Panc1 (cell line): ENCODE data around the gene KCNQ1. TPM values are rescaled to one million over a fixed set of nuclear protein-coding genes. Genes with fewer than 3 reads are reported as not detected.
A peak's percentile ranks its signal among the peaks of the same experiment; 100 is the strongest.

Experiments
- ATAC-seq: fragments of 200-7000 bp; cut with Tn5 transposase; 2 replicates; pipeline ENCODE4 v1.9.1; 2020; ENCODE audit warnings: mild to moderate bottlenecking, moderate library complexity
- BruUV-seq: library from RNA; stranded (reverse); fragments of 400-500 nt; replicated peaks from 2 replicates; lab custom pipeline; 2021; lab: Mats Ljungman, UMichigan
- CTCF ChIA-PET: fragments of 300-600 bp; sonication (Branson Sonifier 250); formaldehyde crosslinking; loops from one replicate; lab custom pipeline; 2022; ENCODE audit warnings: antibody characterized with exemption; lab: Charles Lee
- POLR2A ChIA-PET: fragments of 300-600 bp; sonication (Branson Sonifier 250); formaldehyde crosslinking; loops from one replicate; lab custom pipeline; 2022; ENCODE audit warnings: antibody characterized with exemption; lab: Charles Lee
- DNase-seq: peaks from one replicate; pipeline ENCODE4 v3.0.0-alpha.2; 2010; ENCODE audit warnings: low read depth, low spot score
- H3K27ac ChIP-seq: 2 replicates; pipeline ENCODE4 v1.5.1; 2011; ENCODE audit warnings: mild to moderate bottlenecking, low read length, inconsistent platforms
- H3K27me3 ChIP-seq: fragments of 200-500 bp; sonication (Bioruptor generic); 2 replicates; pipeline ENCODE4 v1.6.0; 2014; ENCODE audit warnings: low read length, inconsistent platforms; ENCODE audit not compliant: control insufficient read depth, insufficient read depth
- H3K36me3 ChIP-seq: fragments of 200-500 bp; sonication (Bioruptor generic); 2 replicates; pipeline ENCODE4 v1.5.1; 2014; ENCODE audit warnings: inconsistent platforms, mild to moderate bottlenecking, low read length, moderate library complexity; ENCODE audit not compliant: control insufficient read depth, insufficient read depth
- H3K4me1 ChIP-seq: 2 replicates; pipeline ENCODE4 v1.5.1; 2011; ENCODE audit warnings: inconsistent platforms, mild to moderate bottlenecking, low read length, moderate library complexity; ENCODE audit not compliant: control insufficient read depth, insufficient read depth
- H3K4me3 ChIP-seq, 2 experiments: 2 replicates each; pipeline ENCODE4 v1.5.1; 2011 to 2012; ENCODE audit warnings: low read depth in 2 of 2, low read length in 2 of 2, mild to moderate bottlenecking in 2 of 2, inconsistent platforms in 1 of 2, moderate library complexity in 1 of 2
- H3K9me3 ChIP-seq: fragments of 200-500 bp; sonication (Bioruptor generic); 2 replicates; pipeline ENCODE4 v1.5.1; 2014; ENCODE audit warnings: low read depth, mild to moderate bottlenecking, inconsistent platforms, low read length, moderate library complexity; ENCODE audit not compliant: control insufficient read depth, insufficient read depth
- POLR2AphosphoS5 ChIP-seq: IDR thresholded peaks from 2 replicates; pipeline ENCODE4 v1.6.1; 2012; ENCODE audit warnings: mild to moderate bottlenecking, low read depth, low read length, moderate library complexity
- SIN3A ChIP-seq: IDR thresholded peaks from 2 replicates; pipeline ENCODE4 v1.6.1; 2012; ENCODE audit warnings: low read depth, mild to moderate bottlenecking, low read length, moderate library complexity, borderline replicate concordance; ENCODE audit not compliant: insufficient read depth
- TCF7L2 ChIP-seq: IDR thresholded peaks from 2 replicates; pipeline ENCODE4 v1.6.1; 2011; ENCODE audit warnings: mild to moderate bottlenecking, low read depth, low read length, inconsistent platforms
- in situ Hi-C: cut with HindIII; loops from 2 replicates; pipeline ENCODE4 v1.10.0; 2016; ENCODE audit warnings: low sequenced_read_pairs, low pct_unique_long_range_greater_than_20kb
- intact Hi-C: fragments of 100-400 bp; cut with micrococcal nuclease; formaldehyde crosslinking; loops from one replicate; pipeline ENCODE4 v1.10.0; 2022; ENCODE audit not compliant: unreplicated experiment
- total RNA-seq: library from RNA; stranded (reverse); gene quantifications from one replicate; pipeline ENCODE4 v1.2.1, GENCODE V29; 2021; ENCODE audit not compliant: unreplicated experiment
- TF ChIP-seq, protein P1 (sequence below), 2 experiments: IDR thresholded peaks; 2 replicates each; pipeline ENCODE4 v1.6.1; 2011 to 2012; ENCODE audit warnings: low read depth in 2 of 2, control low read depth in 1 of 2, low read length in 1 of 2, mild to moderate bottlenecking in 1 of 2, moderate library complexity in 1 of 2; ENCODE audit not compliant: insufficient read depth in 1 of 2
- TF ChIP-seq, protein P2 (sequence below): fragments of 450-650 bp; IDR thresholded peaks from 2 replicates; pipeline ENCODE4 v1.5.1; 2017; ENCODE audit warnings: mild to moderate bottlenecking

Gene KCNQ1
- total RNA-seq, 1 experiment from 2014 or later = 1.0 TPM

DNA sequence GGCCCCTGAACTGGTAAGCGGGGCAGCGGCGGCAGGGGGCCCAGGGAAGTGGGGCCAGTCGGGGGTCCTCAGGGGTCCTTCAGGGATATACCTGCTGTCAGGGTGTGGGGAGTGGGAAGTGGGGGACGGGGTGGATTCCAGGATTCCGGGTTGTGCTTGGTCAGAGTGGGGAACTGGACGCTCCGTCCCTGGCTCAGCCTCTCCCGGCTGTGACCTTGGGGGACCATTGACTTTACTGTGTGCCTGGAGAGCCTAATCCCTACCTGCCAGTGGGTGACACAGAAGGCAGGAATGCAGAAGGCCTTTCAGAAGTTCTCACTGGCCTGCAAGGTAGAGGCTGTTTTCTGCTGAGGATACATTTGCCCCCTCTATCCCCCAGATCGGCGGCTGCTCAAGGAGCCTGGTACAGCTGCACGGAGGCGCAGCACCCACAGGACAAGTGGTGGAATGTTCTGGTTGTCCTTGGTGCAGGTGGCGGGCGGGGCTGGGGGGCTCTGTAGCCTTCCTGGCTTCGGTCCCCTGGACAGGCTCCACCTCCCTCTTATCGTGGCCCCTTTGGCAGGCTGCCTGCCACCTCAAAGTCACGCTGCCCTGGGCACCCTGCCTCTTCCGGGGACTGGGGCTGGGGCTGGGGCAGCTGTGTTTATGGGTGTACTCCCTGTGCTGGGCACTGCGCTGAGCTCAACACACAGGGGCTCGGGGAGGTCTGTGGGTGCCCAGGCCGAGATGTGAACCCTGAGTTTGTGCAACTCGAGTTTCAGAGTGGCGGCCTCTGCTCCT is 18.4 kb downstream of the KCNQ1 start:
- no peak for TF ChIP-seq POLR2AphosphoS5
- TF ChIP-seq, protein P1, sequence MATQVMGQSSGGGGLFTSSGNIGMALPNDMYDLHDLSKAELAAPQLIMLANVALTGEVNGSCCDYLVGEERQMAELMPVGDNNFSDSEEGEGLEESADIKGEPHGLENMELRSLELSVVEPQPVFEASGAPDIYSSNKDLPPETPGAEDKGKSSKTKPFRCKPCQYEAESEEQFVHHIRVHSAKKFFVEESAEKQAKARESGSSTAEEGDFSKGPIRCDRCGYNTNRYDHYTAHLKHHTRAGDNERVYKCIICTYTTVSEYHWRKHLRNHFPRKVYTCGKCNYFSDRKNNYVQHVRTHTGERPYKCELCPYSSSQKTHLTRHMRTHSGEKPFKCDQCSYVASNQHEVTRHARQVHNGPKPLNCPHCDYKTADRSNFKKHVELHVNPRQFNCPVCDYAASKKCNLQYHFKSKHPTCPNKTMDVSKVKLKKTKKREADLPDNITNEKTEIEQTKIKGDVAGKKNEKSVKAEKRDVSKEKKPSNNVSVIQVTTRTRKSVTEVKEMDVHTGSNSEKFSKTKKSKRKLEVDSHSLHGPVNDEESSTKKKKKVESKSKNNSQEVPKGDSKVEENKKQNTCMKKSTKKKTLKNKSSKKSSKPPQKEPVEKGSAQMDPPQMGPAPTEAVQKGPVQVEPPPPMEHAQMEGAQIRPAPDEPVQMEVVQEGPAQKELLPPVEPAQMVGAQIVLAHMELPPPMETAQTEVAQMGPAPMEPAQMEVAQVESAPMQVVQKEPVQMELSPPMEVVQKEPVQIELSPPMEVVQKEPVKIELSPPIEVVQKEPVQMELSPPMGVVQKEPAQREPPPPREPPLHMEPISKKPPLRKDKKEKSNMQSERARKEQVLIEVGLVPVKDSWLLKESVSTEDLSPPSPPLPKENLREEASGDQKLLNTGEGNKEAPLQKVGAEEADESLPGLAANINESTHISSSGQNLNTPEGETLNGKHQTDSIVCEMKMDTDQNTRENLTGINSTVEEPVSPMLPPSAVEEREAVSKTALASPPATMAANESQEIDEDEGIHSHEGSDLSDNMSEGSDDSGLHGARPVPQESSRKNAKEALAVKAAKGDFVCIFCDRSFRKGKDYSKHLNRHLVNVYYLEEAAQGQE (IDR thresholded peaks at IDR 0.05; ENCODE audit: insufficient read depth in 1 of 2, low read depth in 2 of 2, low read length in 1 of 2) = no peak
- no peak for TF ChIP-seq SIN3A
- TF ChIP-seq TCF7L2 = no peak
- TF ChIP-seq, protein P2, sequence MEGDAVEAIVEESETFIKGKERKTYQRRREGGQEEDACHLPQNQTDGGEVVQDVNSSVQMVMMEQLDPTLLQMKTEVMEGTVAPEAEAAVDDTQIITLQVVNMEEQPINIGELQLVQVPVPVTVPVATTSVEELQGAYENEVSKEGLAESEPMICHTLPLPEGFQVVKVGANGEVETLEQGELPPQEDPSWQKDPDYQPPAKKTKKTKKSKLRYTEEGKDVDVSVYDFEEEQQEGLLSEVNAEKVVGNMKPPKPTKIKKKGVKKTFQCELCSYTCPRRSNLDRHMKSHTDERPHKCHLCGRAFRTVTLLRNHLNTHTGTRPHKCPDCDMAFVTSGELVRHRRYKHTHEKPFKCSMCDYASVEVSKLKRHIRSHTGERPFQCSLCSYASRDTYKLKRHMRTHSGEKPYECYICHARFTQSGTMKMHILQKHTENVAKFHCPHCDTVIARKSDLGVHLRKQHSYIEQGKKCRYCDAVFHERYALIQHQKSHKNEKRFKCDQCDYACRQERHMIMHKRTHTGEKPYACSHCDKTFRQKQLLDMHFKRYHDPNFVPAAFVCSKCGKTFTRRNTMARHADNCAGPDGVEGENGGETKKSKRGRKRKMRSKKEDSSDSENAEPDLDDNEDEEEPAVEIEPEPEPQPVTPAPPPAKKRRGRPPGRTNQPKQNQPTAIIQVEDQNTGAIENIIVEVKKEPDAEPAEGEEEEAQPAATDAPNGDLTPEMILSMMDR = no peak
- CTCF ChIA-PET = no interaction called here

DNA sequence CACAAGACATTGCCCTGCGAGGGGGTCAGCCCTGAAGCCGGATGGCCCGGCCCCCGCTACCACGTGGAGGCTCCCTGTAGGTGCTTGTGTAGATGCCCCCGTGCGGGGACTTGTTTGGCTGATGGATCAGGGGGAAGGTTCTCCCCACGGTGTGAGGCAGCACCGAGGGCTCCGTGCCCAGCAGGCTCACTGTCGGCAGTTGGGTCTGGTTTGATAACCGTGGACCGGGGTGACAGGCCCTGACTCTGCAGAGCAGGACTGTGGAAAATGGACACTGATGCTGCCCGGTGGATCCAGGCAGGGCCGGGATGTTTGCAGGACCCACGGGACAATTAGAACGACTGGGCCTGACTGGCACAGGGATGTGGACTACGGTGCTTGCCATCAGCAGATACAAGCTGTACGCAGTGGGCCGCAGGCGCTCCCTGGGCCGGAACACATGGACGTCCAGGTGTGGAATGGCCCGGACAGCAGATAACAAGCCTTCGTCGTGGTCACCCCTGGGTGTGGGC is 19.0 kb downstream of the KCNQ1 start:
- H3K36me3 ChIP-seq = no peaks in the 10 kb centered on the region
- no peak for TF ChIP-seq SIN3A
- TF ChIP-seq, protein P2 = no peak
- no peak for TF ChIP-seq POLR2AphosphoS5
- TF ChIP-seq, protein P1 (IDR thresholded peaks at IDR 0.05; ENCODE audit: insufficient read depth in 1 of 2, low read depth in 2 of 2, low read length in 1 of 2) = no peak
- TF ChIP-seq TCF7L2 = no peak
- H3K4me3 ChIP-seq = no peak overlapping the region
- no peaks in the 10 kb centered on the region for H3K4me1 ChIP-seq
- peaks cover under 1% of the 10 kb centered on the region; the same call in 1 of the 2 replicates for H3K27me3 ChIP-seq
- DNase-seq = no peak
- POLR2A ChIA-PET = no interaction called here
- BruUV-seq = no TSS peak
- in situ Hi-C loops (no loop called here), intact Hi-C loops (no loop called here)
- no peak overlapping the region for H3K27ac ChIP-seq
- CTCF ChIA-PET = no interaction called here
- no peaks in the 10 kb centered on the region for H3K9me3 ChIP-seq
- no peak for ATAC-seq

More for the DNA sequence above, 18.4 kb downstream of the KCNQ1 start:
- H3K4me1 ChIP-seq = no peaks in the 10 kb centered on the region
- in situ Hi-C loops = no loop called here
- H3K36me3 ChIP-seq = no peaks in the 10 kb centered on the region
- H3K4me3 ChIP-seq = no peak overlapping the region
- no peaks in the 10 kb centered on the region for H3K9me3 ChIP-seq
- no peak overlapping the region for H3K27ac ChIP-seq
- peak; percentile 22; the same call in 1 of the 2 replicates for ATAC-seq
- no peak for DNase-seq
- BruUV-seq = no TSS peak
- no peaks in the 10 kb centered on the region for H3K27me3 ChIP-seq
- POLR2A ChIA-PET = no interaction called here
- intact Hi-C loops = no loop called here
